Activated T-cell treated with anti-CD3 and anti-CD28 coated beads, Interleukin-2, amount 50 U/mL, for 4 hours (primary cell): ENCODE measurements around the gene IKZF1. TPM values are rescaled to one million over a fixed set of nuclear protein-coding genes. Genes with fewer than 3 reads are reported as not detected.

Experiments
- ATAC-seq, 2 donors: fragments of 200-7000 bp; cut with Tn5 transposase; one replicate each; pipeline ENCODE4 v1.10.0; 2021
- DNase-seq: peaks from one replicate; pipeline ENCODE4 v3.0.0-alpha.2; 2020
- H3K27me3 Mint-ChIP-seq: one replicate; pipeline ENCODE4 v1.8.0; 2021; ENCODE audit warnings: low read depth, mixed read lengths
- H3K36me3 Mint-ChIP-seq: one replicate; pipeline ENCODE4 v1.8.0; 2022; ENCODE audit warnings: mixed read lengths; ENCODE audit not compliant: insufficient read depth
- H3K4me1 Mint-ChIP-seq: one replicate; pipeline ENCODE4 v1.8.0; 2021; ENCODE audit warnings: low read depth, mixed read lengths
- H3K4me3 Mint-ChIP-seq: one replicate; pipeline ENCODE4 v1.8.0; 2021; ENCODE audit warnings: mild to moderate bottlenecking, moderate library complexity, mixed read lengths
- H3K9me3 Mint-ChIP-seq: one replicate; pipeline ENCODE4 v1.8.0; 2021; ENCODE audit warnings: mixed read lengths
- total RNA-seq, 3 donors: library from RNA; stranded (reverse); gene quantifications; one replicate each; pipeline ENCODE4 v1.2.1, GENCODE V29; 2021

Gene IKZF1
- total RNA-seq, 3 donors from 2014 or later, result 168 to 229 (median 228) TPM

GRCh38 chr7:50412973-50413372, 108.5 kb downstream of the IKZF1 start:
- Mint-ChIP-seq H3K4me3 (no peak overlapping the region), H3K9me3 (no peaks in the 10 kb centered on the region), H3K27me3 (no peaks in the 10 kb centered on the region), H3K36me3 (peaks cover 3% of the 10 kb centered on the region), H3K4me1 (peaks cover 56% of the 10 kb centered on the region)
- ATAC-seq (no peak), DNase-seq (no peak)

GRCh38 chr7:50413561-50413960, 109.0 kb downstream of the IKZF1 start:
- H3K27me3 Mint-ChIP-seq, result no peaks in the 10 kb centered on the region
- H3K4me3 Mint-ChIP-seq, result no peak overlapping the region
- H3K4me1 Mint-ChIP-seq, result peaks cover 55% of the 10 kb centered on the region
- H3K36me3 Mint-ChIP-seq, result peaks cover 3% of the 10 kb centered on the region
- no peak for ATAC-seq
- no peak for DNase-seq
- no peaks in the 10 kb centered on the region for H3K9me3 Mint-ChIP-seq

DNA sequence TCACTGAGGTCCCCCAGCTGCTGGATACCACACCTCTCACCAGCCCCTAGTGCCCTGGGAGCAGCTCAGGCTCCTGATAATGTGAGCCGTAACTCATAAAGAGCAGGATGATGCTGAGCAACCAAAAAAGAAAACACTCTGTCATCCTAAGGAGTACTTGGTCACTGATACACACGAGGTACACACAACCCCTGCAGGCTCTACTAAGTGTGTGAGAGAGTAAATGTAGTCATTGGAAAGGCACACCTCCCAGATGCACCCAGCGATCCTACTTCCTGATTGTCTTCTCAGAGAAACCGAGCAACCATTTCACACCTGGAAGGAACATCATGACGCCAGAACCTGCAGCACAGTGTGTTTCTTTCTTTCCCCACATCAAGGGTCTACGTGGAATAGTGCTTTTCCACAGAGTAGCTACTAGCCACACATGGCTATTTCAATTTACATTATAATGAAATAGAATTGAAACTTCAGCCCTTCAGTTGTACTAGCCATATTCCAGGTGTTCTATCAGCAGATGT, 111.4 kb downstream of the IKZF1 start:
- peak overlapping the region; percentile 5 for H3K4me3 Mint-ChIP-seq
- ATAC-seq, result peak in 1 of 2 donors; percentile 16
- H3K36me3 Mint-ChIP-seq, result peaks cover 3% of the 10 kb centered on the region
- H3K27me3 Mint-ChIP-seq, result no peaks in the 10 kb centered on the region
- peaks cover 37% of the 10 kb centered on the region for H3K4me1 Mint-ChIP-seq
- DNase-seq, result no peak
- H3K9me3 Mint-ChIP-seq, result no peaks in the 10 kb centered on the region

- Mint-ChIP-seq H3K4me3 (peak overlapping the region; percentile 42), H3K9me3 (no peaks in the 10 kb centered on the region), H3K36me3 (peaks cover 1% of the 10 kb centered on the region), H3K27me3 (no peaks in the 10 kb centered on the region), H3K4me1 (peaks cover 31% of the 10 kb centered on the region)
- DNase-seq (no peak), ATAC-seq (no peak)
Observed at GRCh38 chr7:50416527-50417182, 112.1 kb downstream of the IKZF1 start.

DNA sequence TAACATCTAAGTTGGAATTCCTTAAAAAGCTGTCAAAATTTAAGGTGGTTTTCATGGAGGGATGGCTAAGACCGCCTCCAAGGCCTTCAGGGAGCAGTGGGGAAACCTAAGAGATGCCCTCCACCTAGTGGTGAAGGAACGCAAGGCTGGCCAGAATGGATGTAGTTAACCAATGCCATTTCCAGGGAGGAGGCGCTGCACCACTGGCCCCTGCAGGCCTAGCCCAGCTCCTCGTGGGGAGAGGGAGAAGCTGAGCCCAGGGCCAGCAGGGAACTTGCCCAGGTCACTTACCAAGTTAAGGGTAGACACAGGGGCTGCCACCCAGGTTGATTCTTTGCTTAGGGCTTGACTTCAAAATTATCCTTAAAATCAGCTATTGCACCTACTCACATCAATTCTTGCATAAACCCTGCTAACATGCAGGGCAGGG, 113.6 kb downstream of the IKZF1 start:
- H3K4me1 Mint-ChIP-seq, result peaks cover 28% of the 10 kb centered on the region
- H3K4me3 Mint-ChIP-seq, result no peak overlapping the region
- H3K9me3 Mint-ChIP-seq, result no peaks in the 10 kb centered on the region
- peak; percentile 92 to 96 for ATAC-seq
- DNase-seq, result peak; percentile 66
- no peaks in the 10 kb centered on the region for H3K27me3 Mint-ChIP-seq
- no peaks in the 10 kb centered on the region for H3K36me3 Mint-ChIP-seq

- H3K36me3 Mint-ChIP-seq, result no peaks in the 10 kb centered on the region
- H3K4me3 Mint-ChIP-seq, result no peak overlapping the region
- ATAC-seq (no peak), DNase-seq (no peak)
- no peaks in the 10 kb centered on the region for H3K27me3 Mint-ChIP-seq
- H3K4me1 Mint-ChIP-seq, result peaks cover 28% of the 10 kb centered on the region
- no peaks in the 10 kb centered on the region for H3K9me3 Mint-ChIP-seq
Observed at GRCh38 chr7:50418526-50419290, 114.2 kb downstream of the IKZF1 start.

DNA sequence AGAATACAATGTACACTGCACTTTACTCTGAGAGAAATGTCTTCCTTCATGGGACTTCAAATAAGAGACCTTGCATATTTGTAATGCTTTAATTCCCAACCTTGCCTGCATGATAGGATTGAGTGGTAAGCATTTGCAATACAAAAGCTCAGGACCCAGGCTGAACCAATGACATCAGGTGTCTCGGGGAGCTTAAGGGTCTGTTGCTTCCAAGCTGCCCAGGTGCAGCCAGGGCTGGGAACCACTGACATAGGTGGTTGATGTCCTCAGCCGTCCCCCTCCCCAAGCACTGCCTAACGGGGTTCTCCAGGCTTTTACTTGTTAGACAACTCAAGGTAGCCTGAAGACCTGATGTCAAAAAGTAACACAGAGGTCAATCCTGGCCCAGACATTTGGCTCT, 116.5 kb downstream of the IKZF1 start:
- Mint-ChIP-seq H3K4me3 (no peak overlapping the region), H3K36me3 (no peaks in the 10 kb centered on the region), H3K9me3 (no peaks in the 10 kb centered on the region), H3K4me1 (peaks cover 18% of the 10 kb centered on the region), H3K27me3 (no peaks in the 10 kb centered on the region)
- ATAC-seq, result no peak
- DNase-seq, result no peak

GRCh38 chr7:50422858-50423257, 118.3 kb downstream of the IKZF1 start:
- no peaks in the 10 kb centered on the region for H3K9me3 Mint-ChIP-seq
- H3K4me3 Mint-ChIP-seq, result no peak overlapping the region
- ATAC-seq (no peak), DNase-seq (no peak)
- peaks cover 4% of the 10 kb centered on the region for H3K4me1 Mint-ChIP-seq
- no peaks in the 10 kb centered on the region for H3K36me3 Mint-ChIP-seq
- no peaks in the 10 kb centered on the region for H3K27me3 Mint-ChIP-seq

DNA sequence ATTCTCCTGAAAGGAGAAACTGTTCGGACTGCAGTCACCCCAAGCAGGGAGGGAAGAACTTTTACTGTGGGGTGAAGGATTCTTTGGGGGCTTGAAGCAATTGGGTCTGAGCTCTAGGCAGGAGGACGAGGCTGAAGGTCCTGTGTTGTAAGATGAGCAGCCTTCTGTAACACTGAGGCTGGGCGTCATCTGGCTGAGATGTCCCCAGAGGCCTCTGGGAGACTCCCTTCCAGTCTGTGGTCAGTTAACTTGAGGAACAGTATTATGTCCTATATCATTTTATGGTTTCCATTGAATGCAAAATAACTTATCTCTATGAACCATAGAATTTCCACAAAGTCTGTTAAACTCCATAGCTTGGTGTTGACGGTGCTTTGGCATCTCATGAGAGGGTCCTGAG, 119.3 kb downstream of the IKZF1 start:
- Mint-ChIP-seq H3K4me1 (no peaks in the 10 kb centered on the region), H3K36me3 (no peaks in the 10 kb centered on the region), H3K27me3 (no peaks in the 10 kb centered on the region), H3K4me3 (no peak overlapping the region), H3K9me3 (no peaks in the 10 kb centered on the region)
- DNase-seq, result no peak
- no peak for ATAC-seq

GRCh38 chr7:50425318-50425717, 120.8 kb downstream of the IKZF1 start:
- H3K27me3 Mint-ChIP-seq, result no peaks in the 10 kb centered on the region

GRCh38 chr7:50426280-50427045, 121.9 kb downstream of the IKZF1 start:
- no peak for DNase-seq
- Mint-ChIP-seq H3K4me3 (no peak overlapping the region), H3K4me1 (no peaks in the 10 kb centered on the region), H3K9me3 (no peaks in the 10 kb centered on the region), H3K36me3 (no peaks in the 10 kb centered on the region), H3K27me3 (no peaks in the 10 kb centered on the region)
- ATAC-seq, result no peak

More at GRCh38 chr7:50425318-50425717, 120.8 kb downstream of the IKZF1 start:
- Mint-ChIP-seq H3K36me3 (no peaks in the 10 kb centered on the region), H3K4me3 (no peak overlapping the region), H3K9me3 (no peaks in the 10 kb centered on the region), H3K4me1 (no peaks in the 10 kb centered on the region)
- DNase-seq (no peak), ATAC-seq (no peak)

DNA sequence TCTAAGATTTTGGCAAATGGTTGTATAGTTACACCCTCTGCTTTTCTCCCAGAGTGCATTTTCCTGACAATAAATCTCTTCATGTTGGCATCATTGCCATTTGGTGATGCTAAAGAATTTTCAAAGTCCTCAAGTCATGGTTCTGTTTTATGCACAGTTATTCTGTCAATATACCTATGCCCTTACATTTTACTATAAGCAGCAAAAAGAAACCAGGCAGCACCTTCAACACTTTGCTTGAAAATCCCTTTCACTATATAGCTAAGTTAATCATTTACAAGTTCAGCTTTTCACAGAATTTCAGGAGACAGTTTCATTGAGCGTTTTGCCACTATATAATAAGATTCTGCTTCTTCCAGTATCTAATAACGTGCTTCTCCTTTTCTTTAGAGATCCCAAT, 123.0 kb downstream of the IKZF1 start:
- no peak overlapping the region for H3K4me3 Mint-ChIP-seq
- no peaks in the 10 kb centered on the region for H3K27me3 Mint-ChIP-seq
- ATAC-seq (no peak), DNase-seq (no peak)
- no peaks in the 10 kb centered on the region for H3K9me3 Mint-ChIP-seq
- H3K4me1 Mint-ChIP-seq, result no peaks in the 10 kb centered on the region
- H3K36me3 Mint-ChIP-seq, result no peaks in the 10 kb centered on the region

DNA sequence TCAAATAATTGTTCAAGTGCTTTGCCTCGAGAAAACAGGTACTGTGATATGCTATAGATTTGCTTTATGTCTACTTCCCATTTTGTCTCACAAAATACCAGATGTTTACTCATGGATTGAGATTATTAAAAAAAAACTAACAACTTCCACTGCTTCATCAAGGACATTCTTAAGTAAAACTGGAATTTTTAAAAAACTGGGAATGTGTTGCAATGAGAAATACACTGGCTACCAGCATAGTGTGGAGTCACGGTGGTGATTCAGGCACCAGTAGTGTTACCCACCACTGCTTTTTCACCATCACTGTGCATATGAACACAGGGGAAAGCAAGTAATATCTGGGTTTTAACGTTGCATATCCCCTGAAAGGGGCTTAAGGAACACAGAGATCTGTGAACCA, 124.4 kb downstream of the IKZF1 start:
- DNase-seq (no peak), ATAC-seq (no peak)
- no peaks in the 10 kb centered on the region for H3K36me3 Mint-ChIP-seq
- no peaks in the 10 kb centered on the region for H3K4me1 Mint-ChIP-seq
- H3K4me3 Mint-ChIP-seq, result no peak overlapping the region
- H3K27me3 Mint-ChIP-seq, result no peaks in the 10 kb centered on the region
- H3K9me3 Mint-ChIP-seq, result no peaks in the 10 kb centered on the region

DNA sequence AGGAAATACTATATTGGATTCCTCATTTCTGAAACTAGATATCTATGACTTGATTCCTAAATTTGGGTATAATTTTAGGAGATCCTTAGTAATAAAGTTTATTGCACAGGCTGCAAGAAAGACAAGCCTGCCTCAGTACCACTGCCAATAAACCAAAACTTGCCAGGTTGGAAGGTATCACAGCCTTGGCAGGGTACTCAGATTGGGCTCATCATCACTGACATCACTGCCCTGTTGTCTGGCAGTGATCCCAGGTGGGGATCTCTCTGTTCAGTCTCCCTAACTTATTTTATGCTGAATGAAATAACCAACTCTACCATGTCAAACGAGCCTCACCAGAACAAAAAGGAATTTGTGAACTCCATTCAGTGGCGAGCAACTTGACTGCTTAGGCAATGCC, 126.8 kb downstream of the IKZF1 start:
- H3K9me3 Mint-ChIP-seq, result no peaks in the 10 kb centered on the region
- ATAC-seq, result no peak

More for the DNA sequence above, 126.8 kb downstream of the IKZF1 start:
- DNase-seq, result no peak
- Mint-ChIP-seq H3K4me1 (no peaks in the 10 kb centered on the region), H3K36me3 (no peaks in the 10 kb centered on the region), H3K27me3 (no peaks in the 10 kb centered on the region), H3K4me3 (no peak overlapping the region)
